ENCODE measurements around the gene BLACAT1. TPM values are rescaled to one million over a fixed set of nuclear protein-coding genes. Genes with fewer than 3 reads are reported as not detected.

The BLACAT1 gene
- total RNA-seq (2016; rRNA removed; fragmentation: Illumina TruSeq; extraction: Trizol) (0.42 and 1.2 TPM in 2 replicates), polyA plus RNA-seq (2011; rRNA removed) (2.7 and 2.8 TPM in 2 replicates), polyA minus RNA-seq (2011; rRNA and poly(A)+ RNA removed; ENCODE audit: low replicate concordance) (0.37 and 5.7 TPM in 2 replicates), Bru-seq, nascent RNA (percentile 61 among the genes with signal in this experiment), BruChase-seq, experiment 1, labeled RNA remaining after a 6-hour chase (percentile 57 among the genes with signal in this experiment), BruChase-seq, experiment 2, labeled RNA remaining after a 2-hour chase (percentile 50 among the genes with signal in this experiment)
- total RNA-seq (2016; cell fraction: cytosol; rRNA removed; fragmentation: Illumina TruSeq; extraction: Trizol; ENCODE audit: low read depth) = 0.18 TPM in 1 of 2 replicates, not detected in the other
- total RNA-seq (2016; cell fraction: insoluble cytoplasmic fraction; rRNA removed; fragmentation: Illumina TruSeq; extraction: Trizol) = 0.28 and 1.4 TPM in 2 replicates
- total RNA-seq (2016; cell fraction: membrane; rRNA removed; fragmentation: Illumina TruSeq; extraction: Trizol) = 0.10 and 0.28 TPM in 2 replicates
- 2.8 and 3.4 TPM in 2 replicates for total RNA-seq (2016; cell fraction: nucleus; rRNA removed; fragmentation: Illumina TruSeq; extraction: Trizol)
- 1.2 and 1.4 TPM in 2 replicates for polyA plus RNA-seq (2011; cell fraction: cytosol; rRNA removed)
- 6.9 and 7.0 TPM in 2 replicates for polyA plus RNA-seq (2011; cell fraction: nucleus; rRNA removed)
- 0.36 and 0.88 TPM in 2 replicates for polyA plus RNA-seq (2012)
- 0.07 and 0.09 TPM in 2 replicates for polyA plus RNA-seq (2016; cell fraction: cytosol; fragmentation: Illumina TruSeq; extraction: Trizol; ENCODE audit: low read depth)
- 0.48 and 0.52 TPM in 2 replicates for polyA plus RNA-seq (2016; cell fraction: insoluble cytoplasmic fraction; fragmentation: Illumina TruSeq; extraction: Trizol; ENCODE audit: low read depth)
- polyA plus RNA-seq (2016; cell fraction: membrane; fragmentation: Illumina TruSeq; extraction: Trizol; ENCODE audit: low read depth) = 0.12 and 0.19 TPM in 2 replicates
- 2.2 and 2.7 TPM in 2 replicates for polyA plus RNA-seq (2016; cell fraction: nucleus; fragmentation: Illumina TruSeq; extraction: Trizol; ENCODE audit: insufficient read depth, low read depth)
- polyA minus RNA-seq (2011; cell fraction: cytosol; rRNA and poly(A)+ RNA removed) = 0.79 and 0.97 TPM in 2 replicates
- 9.9 and 10.4 TPM in 2 replicates for polyA minus RNA-seq (2011; cell fraction: nucleus; rRNA and poly(A)+ RNA removed)
- long read RNA-seq, experiment 1 = 0 reads
- long read RNA-seq, experiment 2, partial matches to known transcripts = 0 of 2 reads
- long read RNA-seq, experiment 2, other reads (novel, unspliced or antisense) = 0 of 2 reads

GRCh38 chr1:205455581-205456382 is at the start of gene BLACAT1:
TSS of gene BLACAT1 (minus strand) at chr1:205456045.
- BruUV-seq (replicated peaks) = no TSS peak
- H3K79me2 ChIP-seq (ENCODE audit: insufficient read depth, low read length) = no peaks in the 10 kb centered on the region
- H2AFZ ChIP-seq (ENCODE audit: low read length) = no peak within 1 kb of the TSS
- no peaks in the 10 kb centered on the region for H3K9me3 ChIP-seq (ENCODE audit: low read length)
- ATAC-seq (no peak), FAIRE-seq (no peak), DNase-seq (ENCODE audit: low spot score) (no peak)
- intact Hi-C loops (cut with micrococcal nuclease; ENCODE audit: unreplicated experiment) (loop anchor here (2.0 to 10.0 kb wide), 2 partner anchors 59 to 121 kb away; no protein-coding TSS in a partner anchor), in situ Hi-C loops (cut with HindIII; ENCODE audit: extremely low pct_ligation_motif_present, low pct_unique_long_range_greater_than_20kb) (no loop called here)
- peaks cover 0 to 73% of the 10 kb centered on the region in 2 experiments; a peak in 4 of 5 replicates for H3K27me3 ChIP-seq (ENCODE audit: control insufficient read depth in 1 of 2, insufficient read depth in 2 of 2, low read length in 2 of 2)
- H3K36me3 ChIP-seq (replicated peaks in 1 of 2; ENCODE audit: control insufficient read depth in 1 of 2, insufficient read depth in 2 of 2, low read length in 2 of 2) = no peaks in the 10 kb centered on the region
- H4K20me1 ChIP-seq (ENCODE audit: insufficient read depth, low read length) = no peaks in the 10 kb centered on the region
- peak within 1 kb of the TSS; percentile 58 for H3K4me2 ChIP-seq (ENCODE audit: low read depth, low read length)
- no peak for TF ChIP-seq ZNF256 (CRISPR knock-in tag; conservative IDR thresholded peaks at IDR 0.05)
- TF ChIP-seq ZNF557 (CRISPR knock-in tag; IDR thresholded peaks at IDR 0.05) = no peak
- no peak for TF ChIP-seq SALL1 (CRISPR knock-in tag; IDR thresholded peaks at IDR 0.05)
- TF ChIP-seq, protein P1, sequence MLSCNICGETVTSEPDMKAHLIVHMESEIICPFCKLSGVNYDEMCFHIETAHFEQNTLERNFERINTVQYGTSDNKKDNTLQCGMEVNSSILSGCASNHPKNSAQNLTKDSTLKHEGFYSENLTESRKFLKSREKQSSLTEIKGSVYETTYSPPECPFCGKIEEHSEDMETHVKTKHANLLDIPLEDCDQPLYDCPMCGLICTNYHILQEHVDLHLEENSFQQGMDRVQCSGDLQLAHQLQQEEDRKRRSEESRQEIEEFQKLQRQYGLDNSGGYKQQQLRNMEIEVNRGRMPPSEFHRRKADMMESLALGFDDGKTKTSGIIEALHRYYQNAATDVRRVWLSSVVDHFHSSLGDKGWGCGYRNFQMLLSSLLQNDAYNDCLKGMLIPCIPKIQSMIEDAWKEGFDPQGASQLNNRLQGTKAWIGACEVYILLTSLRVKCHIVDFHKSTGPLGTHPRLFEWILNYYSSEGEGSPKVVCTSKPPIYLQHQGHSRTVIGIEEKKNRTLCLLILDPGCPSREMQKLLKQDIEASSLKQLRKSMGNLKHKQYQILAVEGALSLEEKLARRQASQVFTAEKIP (CRISPR knock-in tag; IDR thresholded peaks at IDR 0.05; ENCODE audit: borderline replicate concordance) = no peak
- peak; percentile 95 for TF ChIP-seq EZH2 (conservative IDR thresholded peaks at IDR 0.05; ENCODE audit: low read depth, low read length)
- TF ChIP-seq ZBTB1 (CRISPR knock-in tag; IDR thresholded peaks at IDR 0.05; ENCODE audit: borderline replicate concordance) = no peak
- no peak for TF ChIP-seq ZSCAN31 (CRISPR knock-in tag; IDR thresholded peaks at IDR 0.05; ENCODE audit: low read depth)
- no peak for TF ChIP-seq ZNF777 (CRISPR knock-in tag; IDR thresholded peaks at IDR 0.05)
- H3K27ac ChIP-seq (ENCODE audit: extremely low read length, insufficient read depth, low read length) = no peak within 1 kb of the TSS
- H3K4me3 ChIP-seq (replicated peaks in 1 of 3; ENCODE audit: insufficient read depth in 1 of 3, low read depth in 2 of 3, low read length in 3 of 3) = peak within 1 kb of the TSS in 2 of 3 experiments; percentile 34 to 58; a peak in 3 of 6 replicates
- 14% methylated on average over 33 of the region's 53 CpGs for WGBS (ENCODE audit: low lambda C conversion rate)
- CTCF ChIA-PET (ENCODE audit: low intra/inter-chr PET ratio, low total read pairs) = interaction anchor here (1.6 kb wide), 1 partner anchor 59 kb away, joined by 8 read pairs; no protein-coding TSS in a partner anchor
- no peak within 1 kb of the TSS for H3K9ac ChIP-seq (ENCODE audit: insufficient read depth, low read depth, low read length)
- POLR2A ChIA-PET = no interaction called here
- peaks cover 40% of the 10 kb centered on the region for H3K4me1 ChIP-seq (ENCODE audit: insufficient read depth, low read length)

Measured in HepG2 (cell line).